ENCODE measurements around the gene LHPP.
A peak's percentile ranks its signal among the peaks of the same experiment; 100 is the strongest.

LHPP gene

GRCh38 chr10:124418726-124419501, 42.7 kb upstream of the LHPP start, which contains the start of gene OAT:
TSS of gene OAT (minus strand) at chr10:124418923. CDS start at chr10:124412171, 6,752 bp downstream.
- H3K4me3 ChIP-seq (ENCODE audit: low read depth, low read length): peak within 1 kb of the TSS; percentile 76
- peak; percentile 65 for DNase-seq (ENCODE audit: low read depth, low spot score)
- ChIA-PET CTCF (interaction anchor here (0.9 to 2.6 kb wide), 2 partner anchors 9 to 15 kb away, joined by 3 to 15 read pairs; no protein-coding TSS in a partner anchor), POLR2A (interaction anchor here (0.5 to 1.5 kb wide), 12 partner anchors 10 to 1265 kb away, joined by 3 to 8 read pairs (median 3); partner anchors contain the start of genes BUB3 and LHPP)
- TF ChIP-seq, protein P1, sequence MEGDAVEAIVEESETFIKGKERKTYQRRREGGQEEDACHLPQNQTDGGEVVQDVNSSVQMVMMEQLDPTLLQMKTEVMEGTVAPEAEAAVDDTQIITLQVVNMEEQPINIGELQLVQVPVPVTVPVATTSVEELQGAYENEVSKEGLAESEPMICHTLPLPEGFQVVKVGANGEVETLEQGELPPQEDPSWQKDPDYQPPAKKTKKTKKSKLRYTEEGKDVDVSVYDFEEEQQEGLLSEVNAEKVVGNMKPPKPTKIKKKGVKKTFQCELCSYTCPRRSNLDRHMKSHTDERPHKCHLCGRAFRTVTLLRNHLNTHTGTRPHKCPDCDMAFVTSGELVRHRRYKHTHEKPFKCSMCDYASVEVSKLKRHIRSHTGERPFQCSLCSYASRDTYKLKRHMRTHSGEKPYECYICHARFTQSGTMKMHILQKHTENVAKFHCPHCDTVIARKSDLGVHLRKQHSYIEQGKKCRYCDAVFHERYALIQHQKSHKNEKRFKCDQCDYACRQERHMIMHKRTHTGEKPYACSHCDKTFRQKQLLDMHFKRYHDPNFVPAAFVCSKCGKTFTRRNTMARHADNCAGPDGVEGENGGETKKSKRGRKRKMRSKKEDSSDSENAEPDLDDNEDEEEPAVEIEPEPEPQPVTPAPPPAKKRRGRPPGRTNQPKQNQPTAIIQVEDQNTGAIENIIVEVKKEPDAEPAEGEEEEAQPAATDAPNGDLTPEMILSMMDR (IDR thresholded peaks at IDR 0.05; ENCODE audit: insufficient read depth, low read length, missing control alignments): peak; percentile 40

GRCh38 chr10:124419635-124420034, 42.0 kb upstream of the LHPP start:
- CTCF ChIA-PET: no interaction called here
- TF ChIP-seq, protein P1 (IDR thresholded peaks at IDR 0.05; ENCODE audit: insufficient read depth, low read length, missing control alignments): no peak
- POLR2A ChIA-PET: interaction anchor here (0.7 to 1.3 kb wide), 5 partner anchors 9 to 1266 kb away, joined by 3 to 8 read pairs (median 5); partner anchors contain the start of genes BUB3 and LHPP
- no peak overlapping the region for H3K4me3 ChIP-seq (ENCODE audit: low read depth, low read length)
- no peak for DNase-seq (ENCODE audit: low read depth, low spot score)

- ChIA-PET CTCF (no interaction called here), POLR2A (no interaction called here)
- TF ChIP-seq, protein P1 (IDR thresholded peaks at IDR 0.05; ENCODE audit: insufficient read depth, low read length, missing control alignments): no peak
Measured at GRCh38 chr10:124420254-124420653, 41.4 kb upstream of the LHPP start.

GRCh38 chr10:124422742-124423141, 38.9 kb upstream of the LHPP start:
- no peak overlapping the region for H3K4me3 ChIP-seq (ENCODE audit: low read depth, low read length)
- ChIA-PET POLR2A (no interaction called here), CTCF (interaction anchor here (1.4 kb wide), 1 partner anchor 34 kb away, joined by 3 read pairs; no protein-coding TSS in a partner anchor)
- no peak for DNase-seq (ENCODE audit: low read depth, low spot score)
- TF ChIP-seq, protein P1 (IDR thresholded peaks at IDR 0.05; ENCODE audit: insufficient read depth, low read length, missing control alignments): no peak

More at GRCh38 chr10:124420254-124420653, 41.4 kb upstream of the LHPP start:
- DNase-seq (ENCODE audit: low read depth, low spot score): no peak
- no peak overlapping the region for H3K4me3 ChIP-seq (ENCODE audit: low read depth, low read length)

DNA sequence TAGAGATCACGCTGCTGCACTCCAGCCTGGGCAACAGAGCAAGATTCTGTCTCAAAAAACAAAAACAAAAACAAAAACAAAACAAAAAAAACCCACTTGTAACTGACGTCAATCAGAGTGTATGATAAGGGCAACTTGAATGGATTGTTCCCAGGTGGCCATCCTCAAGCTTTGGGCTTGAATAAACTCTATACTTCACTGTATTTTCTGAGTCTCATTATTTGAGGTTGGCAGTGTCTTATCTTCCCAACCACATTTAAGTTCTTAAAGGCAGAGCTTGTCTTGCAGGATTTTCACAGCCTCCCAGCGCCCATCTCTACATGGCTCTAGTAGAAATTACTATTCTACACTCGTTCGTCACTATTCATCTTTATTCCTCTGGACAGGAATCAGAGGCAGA, 37.8 kb upstream of the LHPP start:
- ChIA-PET CTCF (no interaction called here), POLR2A (no interaction called here)
- TF ChIP-seq, protein P1 (IDR thresholded peaks at IDR 0.05; ENCODE audit: insufficient read depth, low read length, missing control alignments): no peak

GRCh38 chr10:124425227-124425962, 36.2 kb upstream of the LHPP start:
- TF ChIP-seq, protein P1 (IDR thresholded peaks at IDR 0.05; ENCODE audit: insufficient read depth, low read length, missing control alignments): no peak
- H3K4me3 ChIP-seq (ENCODE audit: low read depth, low read length): no peak overlapping the region
- no peak for DNase-seq (ENCODE audit: low read depth, low spot score)
- POLR2A ChIA-PET: no interaction called here
- CTCF ChIA-PET: no interaction called here

More for the DNA sequence above, 37.8 kb upstream of the LHPP start:
- no peak overlapping the region for H3K4me3 ChIP-seq (ENCODE audit: low read depth, low read length)
- DNase-seq (ENCODE audit: low read depth, low spot score): no peak
